ENCODE results near the gene DLG5. TPM values are rescaled to one million over a fixed set of nuclear protein-coding genes. Genes with fewer than 3 reads are reported as not detected.
A peak's percentile ranks its signal among the peaks of the same experiment; 100 is the strongest.

DLG5 gene
- total RNA-seq, 2 donors from 2014 or later = 1.3 to 4.6 TPM

GRCh38 chr10:77869626-77870420 lies 56.7 kb downstream of the DLG5 start:
- H3K27ac Mint-ChIP-seq = no peak overlapping the region
- DNase-seq (ENCODE audit: low spot score in 2 of 2) (no peak), ATAC-seq (no peak)
- H3K36me3 Mint-ChIP-seq = no peaks in the 10 kb centered on the region
- no peaks in the 10 kb centered on the region for H3K9me3 Mint-ChIP-seq

DNA sequence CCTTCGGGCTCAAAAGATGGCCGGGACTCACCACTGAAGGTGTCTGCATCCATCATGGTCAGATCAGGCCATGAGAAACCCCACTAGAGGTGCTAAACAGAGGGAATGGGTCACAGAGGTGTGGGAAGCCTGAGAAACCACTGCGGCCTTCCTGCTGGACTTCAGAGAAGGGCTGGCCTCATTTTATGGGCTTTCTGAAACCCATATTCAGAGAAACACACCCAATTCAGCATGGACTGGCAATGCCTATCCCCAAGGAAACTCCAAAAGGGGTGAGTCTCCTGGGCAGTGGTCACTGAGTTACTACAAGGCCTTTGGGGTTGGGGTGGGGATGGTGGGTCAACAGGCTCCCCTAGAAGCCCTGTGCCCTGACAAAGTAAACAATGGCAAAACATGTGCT lies 58.0 kb downstream of the DLG5 start:
- H3K27ac Mint-ChIP-seq = peak overlapping the region in 1 of 2 donors; percentile 63
- ATAC-seq (no peak), DNase-seq (ENCODE audit: low spot score in 2 of 2) (no peak)
- no peaks in the 10 kb centered on the region for H3K9me3 Mint-ChIP-seq
- H3K36me3 Mint-ChIP-seq = no peaks in the 10 kb centered on the region

DNA sequence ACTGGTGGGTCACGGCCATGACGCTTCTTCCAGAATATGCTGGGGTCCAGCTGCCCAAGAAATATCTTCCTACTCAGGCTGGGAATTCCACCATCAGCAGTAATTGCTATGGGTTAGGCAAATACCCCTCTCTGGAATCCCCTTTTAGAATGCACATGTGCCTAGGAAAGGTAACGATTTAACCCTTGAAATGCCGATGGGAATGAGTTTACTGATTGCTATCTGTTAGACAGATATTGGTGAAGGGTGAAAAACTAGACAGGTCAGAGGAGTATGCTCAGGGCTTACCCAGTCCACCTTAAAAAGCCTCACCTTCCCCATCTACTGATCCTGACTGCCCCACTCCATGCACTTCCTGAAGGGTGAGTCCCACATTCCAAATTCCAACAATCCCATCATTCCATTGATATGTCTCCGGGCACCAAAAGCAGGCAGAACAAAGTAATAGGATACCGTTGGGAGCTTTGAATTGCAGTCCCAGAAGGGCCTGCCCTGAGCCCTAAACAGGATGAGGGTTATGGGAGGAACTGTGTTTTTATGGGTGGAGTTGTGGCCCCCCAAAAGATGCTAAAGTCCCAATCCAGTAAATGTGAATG lies 59.3 kb downstream of the DLG5 start:
- Mint-ChIP-seq H3K36me3 (no peaks in the 10 kb centered on the region), H3K27ac (no peak overlapping the region), H3K9me3 (no peaks in the 10 kb centered on the region)
- no peak for ATAC-seq
- no peak for DNase-seq (ENCODE audit: low spot score in 2 of 2)

GRCh38 chr10:77866598-77866997 lies 60.0 kb downstream of the DLG5 start:
- Mint-ChIP-seq H3K9me3 (no peaks in the 10 kb centered on the region), H3K36me3 (no peaks in the 10 kb centered on the region), H3K27ac (no peak overlapping the region)
- ATAC-seq (no peak), DNase-seq (ENCODE audit: low spot score in 2 of 2) (no peak)

DNA sequence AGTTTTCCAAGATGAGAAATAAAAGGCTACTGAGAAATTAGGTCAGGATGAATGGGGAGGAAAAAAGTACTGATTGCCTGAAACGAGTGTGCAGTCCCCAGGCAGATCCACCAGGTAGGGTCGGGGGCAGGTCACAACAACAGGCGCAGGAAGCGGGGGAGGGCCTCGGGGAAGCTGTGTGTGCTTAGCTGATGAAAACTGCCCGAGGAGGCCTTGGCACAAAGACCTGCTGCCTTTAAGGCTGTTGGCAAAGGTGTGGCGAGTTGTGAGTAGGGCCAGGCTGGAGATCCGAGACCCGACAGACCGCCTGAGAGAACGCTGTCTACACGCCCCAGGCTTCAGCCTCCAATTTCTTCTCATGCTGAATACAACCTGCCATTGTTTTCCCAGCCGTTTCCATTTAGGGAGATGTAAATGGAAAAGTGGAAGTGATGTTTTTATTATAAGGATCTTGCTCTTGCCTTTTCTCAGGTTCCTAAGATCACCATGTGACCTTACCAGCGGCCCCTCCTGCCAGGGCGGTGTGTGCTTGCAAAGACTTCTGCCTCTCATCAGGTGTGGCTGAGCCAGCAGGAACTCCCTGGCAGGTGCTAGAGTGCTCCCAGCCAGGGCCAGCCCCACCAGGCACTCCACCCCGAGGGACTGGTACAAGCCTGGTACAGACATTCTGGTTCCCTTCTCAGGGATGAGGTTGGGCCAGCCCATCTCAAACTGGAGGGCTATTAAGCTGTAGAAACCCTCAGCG lies 60.8 kb downstream of the DLG5 start:
- Mint-ChIP-seq H3K9me3 (no peaks in the 10 kb centered on the region), H3K36me3 (no peaks in the 10 kb centered on the region), H3K27ac (peak overlapping the region in 1 of 2 donors; percentile 14)
- ATAC-seq (no peak), DNase-seq (ENCODE audit: low spot score in 2 of 2) (no peak)

DNA sequence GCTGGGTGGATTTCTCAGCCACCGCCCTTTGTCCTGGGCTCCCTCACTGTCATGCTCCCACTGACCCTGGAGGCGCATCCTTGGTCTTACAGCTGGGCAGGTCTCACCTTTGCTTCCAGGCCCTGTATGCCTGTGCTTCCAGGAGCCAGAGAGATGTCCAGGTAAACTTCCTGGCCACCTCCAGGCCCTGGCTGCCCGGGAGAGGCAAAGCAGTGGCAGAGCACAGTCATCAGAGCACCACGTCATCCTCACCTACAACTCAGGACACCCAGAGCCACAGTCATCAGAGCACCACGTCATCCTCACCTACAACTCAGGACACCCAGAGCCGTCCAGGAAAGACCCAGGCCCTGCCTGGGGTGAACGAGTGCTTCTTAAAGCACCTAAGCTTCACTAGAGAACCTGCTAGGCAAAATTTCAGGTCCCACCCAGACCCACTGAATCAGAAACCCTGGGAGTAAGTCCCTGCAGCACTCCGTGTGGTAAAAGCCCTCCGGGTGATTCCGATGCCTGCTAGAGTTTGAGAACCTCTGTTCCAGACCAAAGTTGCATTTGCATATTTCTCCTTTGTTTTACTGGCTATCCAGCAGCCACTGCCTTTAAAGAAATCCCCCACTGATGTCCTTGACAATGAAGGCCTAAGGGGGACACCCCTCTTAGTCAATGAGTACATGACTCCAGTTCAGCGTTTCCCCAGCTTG lies 62.3 kb downstream of the DLG5 start:
- no peak for DNase-seq (ENCODE audit: low spot score in 2 of 2)
- Mint-ChIP-seq H3K36me3 (no peaks in the 10 kb centered on the region), H3K9me3 (no peaks in the 10 kb centered on the region), H3K27ac (no peak overlapping the region)
- ATAC-seq = no peak

DNA sequence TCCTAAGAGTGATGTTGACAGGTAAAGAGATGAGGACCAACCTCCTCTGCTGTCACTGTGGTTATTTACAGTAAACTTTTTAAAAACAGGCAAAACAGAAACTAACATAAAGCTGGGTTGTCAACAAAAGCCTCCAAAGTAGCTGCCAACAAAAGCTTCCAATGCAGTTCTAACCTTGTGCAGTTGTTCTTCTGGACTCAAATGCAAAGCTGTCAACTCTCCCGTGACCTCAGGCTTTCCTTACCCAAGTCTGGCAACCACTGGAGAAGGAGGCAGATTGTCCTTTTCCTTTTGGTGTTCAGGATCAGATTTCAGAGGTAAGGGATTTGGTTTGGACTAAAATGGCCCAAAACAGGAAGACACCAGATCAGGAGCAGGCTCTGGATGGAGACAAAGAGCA lies 63.1 kb downstream of the DLG5 start:
- ATAC-seq (no peak), DNase-seq (ENCODE audit: low spot score in 2 of 2) (no peak)
- no peaks in the 10 kb centered on the region for H3K36me3 Mint-ChIP-seq
- no peaks in the 10 kb centered on the region for H3K9me3 Mint-ChIP-seq
- H3K27ac Mint-ChIP-seq = no peak overlapping the region

- DNase-seq (ENCODE audit: low spot score in 2 of 2) = no peak
- Mint-ChIP-seq H3K9me3 (no peaks in the 10 kb centered on the region), H3K36me3 (no peaks in the 10 kb centered on the region), H3K27ac (no peak overlapping the region)
- no peak for ATAC-seq
Measured at GRCh38 chr10:77862595-77862994, 64.0 kb downstream of the DLG5 start.

DNA sequence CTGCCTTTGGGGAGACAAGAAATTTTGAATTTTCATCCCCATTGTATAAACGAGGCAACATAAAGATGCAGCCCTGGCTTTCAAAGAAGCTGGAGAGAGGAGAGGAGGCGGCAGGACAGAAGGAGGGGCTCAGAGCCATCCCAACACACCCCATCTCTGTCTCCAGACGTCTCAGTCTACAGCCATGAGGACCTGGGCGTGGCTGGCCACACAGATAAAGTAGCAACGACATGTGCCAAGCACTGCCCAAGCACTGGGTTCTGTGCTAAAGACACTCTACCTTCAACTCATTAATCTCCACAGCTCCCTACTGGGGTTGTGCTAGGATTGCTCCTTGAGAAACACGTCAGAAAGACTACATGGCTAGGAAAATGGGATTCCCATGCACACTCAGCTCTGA lies 65.2 kb downstream of the DLG5 start:
- no peaks in the 10 kb centered on the region for H3K9me3 Mint-ChIP-seq
- DNase-seq (ENCODE audit: low spot score in 2 of 2) = no peak
- H3K27ac Mint-ChIP-seq = no peak overlapping the region
- H3K36me3 Mint-ChIP-seq = no peaks in the 10 kb centered on the region
- ATAC-seq = no peak

DNA sequence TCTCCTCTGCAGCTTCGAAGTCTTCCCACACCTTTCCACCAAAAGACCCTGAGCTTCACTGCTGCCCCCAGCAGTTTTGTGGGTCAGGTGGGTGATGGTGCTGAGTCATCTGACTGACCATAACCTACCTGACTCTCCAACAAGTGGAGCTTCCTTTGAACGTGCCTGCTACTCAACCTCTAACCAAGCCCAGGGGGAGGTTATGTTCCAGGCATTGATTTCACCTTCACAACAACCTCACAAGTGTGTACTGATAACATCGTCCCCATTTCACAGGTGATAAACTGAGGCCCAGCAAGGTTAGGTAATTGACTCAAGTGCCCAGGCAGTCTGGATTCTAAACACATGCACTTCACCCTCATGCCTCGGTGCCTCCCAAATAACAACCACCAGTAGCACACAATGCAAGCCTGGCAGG lies 66.7 kb downstream of the DLG5 start:
- DNase-seq (ENCODE audit: low spot score in 2 of 2) (no peak), ATAC-seq (no peak)
- Mint-ChIP-seq H3K36me3 (no peaks in the 10 kb centered on the region), H3K9me3 (no peaks in the 10 kb centered on the region), H3K27ac (no peak overlapping the region)

DNA sequence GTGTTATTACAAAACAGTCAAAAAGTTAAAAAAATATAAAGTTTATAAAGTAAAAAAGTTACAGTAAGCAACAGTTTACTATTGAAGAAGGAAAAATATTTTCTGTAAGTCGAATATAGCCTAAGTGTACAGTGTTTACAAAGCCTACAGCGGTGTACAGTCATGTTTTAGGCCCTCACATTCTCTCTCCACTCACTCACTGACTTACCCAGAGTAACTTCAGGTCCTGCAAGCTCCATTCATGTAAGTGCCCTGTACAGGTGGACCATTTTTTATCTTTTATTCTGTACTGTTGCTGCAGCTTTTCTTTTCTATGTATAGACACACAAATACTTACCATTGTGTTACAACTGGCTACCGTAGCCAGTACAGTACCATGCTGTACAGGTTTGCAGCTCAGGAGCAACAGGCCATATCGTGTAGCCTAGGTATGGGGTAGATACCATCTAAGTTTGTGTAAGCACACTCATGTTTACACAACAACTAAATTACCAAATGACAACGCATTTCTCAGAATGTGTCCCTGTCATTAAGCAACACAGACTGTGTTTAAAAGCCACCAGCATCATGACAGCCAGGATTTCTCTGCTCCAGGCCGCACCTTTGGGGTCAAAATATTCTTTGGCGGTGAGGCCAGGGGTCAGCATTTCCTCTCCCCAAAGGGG lies 67.2 kb downstream of the DLG5 start:
- no peak overlapping the region for H3K27ac Mint-ChIP-seq
- ATAC-seq = no peak

GRCh38 chr10:77857272-77857671 lies 69.3 kb downstream of the DLG5 start:
- Mint-ChIP-seq H3K36me3 (no peaks in the 10 kb centered on the region), H3K9me3 (no peaks in the 10 kb centered on the region), H3K27ac (no peak overlapping the region)
- no peak for DNase-seq (ENCODE audit: low spot score in 2 of 2)
- ATAC-seq = no peak

More for the DNA sequence above, 67.2 kb downstream of the DLG5 start:
- Mint-ChIP-seq H3K36me3 (no peaks in the 10 kb centered on the region), H3K9me3 (no peaks in the 10 kb centered on the region)
- no peak for DNase-seq (ENCODE audit: low spot score in 2 of 2)

GRCh38 chr10:77856566-77856965 lies 70.0 kb downstream of the DLG5 start:
- Mint-ChIP-seq H3K9me3 (no peaks in the 10 kb centered on the region), H3K36me3 (no peaks in the 10 kb centered on the region), H3K27ac (no peak overlapping the region)
- ATAC-seq (no peak), DNase-seq (ENCODE audit: low spot score in 2 of 2) (no peak)

DNA sequence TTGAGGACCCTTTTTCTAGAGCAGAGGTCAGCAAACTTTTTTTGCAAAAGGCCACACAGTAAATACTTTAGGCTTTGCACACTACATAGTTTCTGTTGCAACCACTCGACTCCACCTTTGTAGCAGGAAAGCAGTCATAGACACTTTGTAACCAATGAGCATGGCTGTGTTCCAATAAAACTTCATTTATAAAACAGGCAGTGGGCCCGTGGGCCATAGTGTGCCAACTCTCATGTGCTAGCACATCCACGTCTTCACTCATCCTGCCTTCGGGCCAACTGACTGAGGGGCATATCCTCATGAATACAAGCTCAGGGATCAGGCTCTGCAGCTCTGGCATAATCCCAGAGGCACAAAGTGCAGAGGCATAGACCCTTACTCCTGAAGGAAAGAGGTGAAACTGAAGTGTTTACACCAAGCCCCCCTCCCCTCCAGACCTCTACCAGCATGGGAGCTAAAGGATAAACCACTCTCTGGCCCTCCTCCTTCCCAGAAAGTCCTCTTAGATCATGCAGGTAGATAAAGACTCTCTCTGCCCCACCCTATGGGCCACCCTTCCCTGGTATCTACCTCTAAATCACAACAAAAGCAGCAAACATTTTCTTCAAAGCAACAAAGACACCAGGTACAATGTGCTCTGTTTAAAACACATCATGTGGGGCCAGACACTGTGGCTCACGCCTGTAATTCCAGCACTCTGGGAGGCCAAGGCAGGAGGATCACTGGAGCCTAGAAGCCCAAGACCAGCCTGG lies 71.0 kb downstream of the DLG5 start:
- no peak for ATAC-seq
- no peaks in the 10 kb centered on the region for H3K9me3 Mint-ChIP-seq

GRCh38 chr10:77854115-77854514 lies 72.4 kb downstream of the DLG5 start:
- DNase-seq (ENCODE audit: low spot score in 2 of 2) (no peak), ATAC-seq (no peak)
- Mint-ChIP-seq H3K27ac (no peak overlapping the region), H3K9me3 (no peaks in the 10 kb centered on the region), H3K36me3 (no peaks in the 10 kb centered on the region)

More for the DNA sequence above, 71.0 kb downstream of the DLG5 start:
- DNase-seq (ENCODE audit: low spot score in 2 of 2) = no peak
- Mint-ChIP-seq H3K36me3 (no peaks in the 10 kb centered on the region), H3K27ac (peak overlapping the region in 1 of 2 donors; percentile 32)

- no peaks in the 10 kb centered on the region for H3K9me3 Mint-ChIP-seq
- no peaks in the 10 kb centered on the region for H3K36me3 Mint-ChIP-seq
- DNase-seq (ENCODE audit: low spot score in 2 of 2) = no peak
- no peak for ATAC-seq
- peak overlapping the region in 1 of 2 donors; percentile 68 for H3K27ac Mint-ChIP-seq
Measured at GRCh38 chr10:77853256-77853655, 73.3 kb downstream of the DLG5 start.
